HepG2 (cell line): ENCODE data around the gene FAM124B. TPM values are rescaled to one million over a fixed set of nuclear protein-coding genes. Genes with fewer than 3 reads are reported as not detected.

Source experiments
- AGO2 ChIP-seq: fragments of 200-400 bp; formaldehyde crosslinking; optimal IDR thresholded peaks from 2 replicates; pipeline ENCODE3; 2017; ENCODE audit warnings: mild to moderate bottlenecking, low read depth, low read length, moderate library complexity
- FOXP1 ChIP-seq, 2 experiments: fragments of 450-650 bp in 1 of 2; IDR thresholded peaks; 2 replicates each; pipeline ENCODE4 v1.6.1; 2017 to 2018; ENCODE audit warnings: antibody characterized with exemption in 1 of 2
- KLF6 ChIP-seq: IDR thresholded peaks from 2 replicates; pipeline ENCODE4 v1.8.0; 2016; ENCODE audit warnings: missing biosample characterization, missing genetic modification reagents
- MLLT10 ChIP-seq: sonication (generic); formaldehyde crosslinking; IDR thresholded peaks from 2 replicates; pipeline ENCODE4 v1.4.0; 2020; ENCODE audit warnings: missing genetic modification reagents
- NONO ChIP-seq, 2 experiments: fragments of 450-650 bp in 1 of 2; sonication (generic) in 1 of 2; formaldehyde crosslinking in 1 of 2; IDR thresholded peaks in 1 of 2; conservative IDR thresholded peaks in 1 of 2; 2 replicates each; pipeline versions ENCODE4 v1.6.1 to v1.8.0; 2017 to 2022; ENCODE audit warnings: mild to moderate bottlenecking in 1 of 2, missing genetic modification reagents in 1 of 2, moderate library complexity in 1 of 2
- NR2F2 ChIP-seq: IDR thresholded peaks from 2 replicates; pipeline ENCODE4 v1.6.1; 2012; ENCODE audit warnings: low read depth, inconsistent platforms, borderline replicate concordance
- POGZ ChIP-seq: sonication (generic); formaldehyde crosslinking; IDR thresholded peaks from 2 replicates; pipeline ENCODE4 v1.4.0; 2020; ENCODE audit warnings: mild to moderate bottlenecking, missing genetic modification reagents
- SIN3B ChIP-seq: fragments of 150-350 bp; IDR thresholded peaks from 2 replicates; pipeline ENCODE4 v1.6.1; 2014; ENCODE audit warnings: low read length
- SRY ChIP-seq: sonication (generic); formaldehyde crosslinking; IDR thresholded peaks from 2 replicates; pipeline ENCODE4 v1.8.0; 2022; ENCODE audit warnings: mild to moderate bottlenecking, missing genetic modification reagents
- XBP1 ChIP-seq: sonication (generic); formaldehyde crosslinking; IDR thresholded peaks from 2 replicates; pipeline ENCODE4 v1.5.0; 2020; ENCODE audit warnings: missing genetic modification reagents
- ZBTB3 ChIP-seq: sonication (generic); formaldehyde crosslinking; IDR thresholded peaks from 2 replicates; pipeline ENCODE4 v1.4.0; 2020; ENCODE audit warnings: low read depth, mild to moderate bottlenecking, moderate library complexity, missing genetic modification reagents, borderline replicate concordance
- ZFP36 ChIP-seq: fragments of 150-350 bp; IDR thresholded peaks from 2 replicates; pipeline ENCODE4 v1.6.1; 2018; ENCODE audit warnings: borderline replicate concordance, low read length, low read depth; ENCODE audit not compliant: partially characterized antibody
- ZMYM2 ChIP-seq: sonication (generic); formaldehyde crosslinking; IDR thresholded peaks from 2 replicates; pipeline ENCODE4 v1.8.0; 2022; ENCODE audit warnings: mild to moderate bottlenecking, missing genetic modification reagents
- ZNF264 ChIP-seq: sonication (generic); formaldehyde crosslinking; IDR thresholded peaks from 2 replicates; pipeline ENCODE4 v1.4.0; 2020; ENCODE audit warnings: missing genetic modification reagents
- ZNF564 ChIP-seq: sonication (generic); formaldehyde crosslinking; IDR thresholded peaks from 2 replicates; pipeline ENCODE4 v1.8.1; 2023; ENCODE audit warnings: mild to moderate bottlenecking, missing genetic modification reagents
- ZNF710 ChIP-seq: sonication (generic); formaldehyde crosslinking; IDR thresholded peaks from 2 replicates; pipeline ENCODE4 v1.5.0; 2020; ENCODE audit warnings: mild to moderate bottlenecking, missing genetic modification reagents, borderline replicate concordance
- ZNF737 ChIP-seq: sonication (generic); formaldehyde crosslinking; IDR thresholded peaks from 2 replicates; pipeline ENCODE4 v1.5.0; 2020; ENCODE audit warnings: missing genetic modification reagents, mild to moderate bottlenecking, borderline replicate concordance
- ZZZ3 ChIP-seq: sonication (generic); formaldehyde crosslinking; IDR thresholded peaks from 2 replicates; pipeline ENCODE4 v1.4.0; 2020; ENCODE audit warnings: missing genetic modification reagents, mild to moderate bottlenecking, borderline replicate concordance
- polyA plus RNA-seq, 8 experiments: library from polyadenylated mRNA; depleted of rRNA in 3 of 8; stranded (reverse) in 7 of 8; unstranded in 1 of 8; fragments of >200 nt; fragmentation: Illumina TruSeq in 4 of 8; extraction: Trizol in 4 of 8; gene quantifications; 2 replicates each; pipeline versions ENCODE4 v1.2.1 to v1.2.3, GENCODE V29; 2011 to 2016; ENCODE audit warnings: low read depth in 4 of 8, missing spikeins in 1 of 8, mixed read lengths in 1 of 8; ENCODE audit not compliant: insufficient read depth in 1 of 8
- total RNA-seq, 5 experiments: library from RNA; depleted of rRNA; stranded (reverse); fragments of >200 nt; fragmentation: Illumina TruSeq; extraction: Trizol; gene quantifications; 2 replicates each; pipeline ENCODE4 v1.2.3, GENCODE V29; 2016; ENCODE audit warnings: low read depth in 1 of 5
- TF ChIP-seq, protein P1 (sequence below): sonication (generic); formaldehyde crosslinking; IDR thresholded peaks from 2 replicates; pipeline ENCODE4 v1.4.0; 2020; ENCODE audit warnings: mild to moderate bottlenecking, missing genetic modification reagents, borderline replicate concordance
- TF ChIP-seq, protein P2 (sequence below): sonication (generic); formaldehyde crosslinking; IDR thresholded peaks from 2 replicates; pipeline ENCODE4 v1.9.0; 2022; ENCODE audit warnings: missing genetic modification reagents, mild to moderate bottlenecking, borderline replicate concordance
- TF ChIP-seq, protein P3 (sequence below): sonication (generic); formaldehyde crosslinking; IDR thresholded peaks from 2 replicates; pipeline ENCODE4 v1.9.0; 2021; ENCODE audit warnings: missing genetic modification reagents, borderline replicate concordance

The FAM124B gene
- total and polyA plus RNA-seq, 2 of the 13 experiments (the other 11 are each of a cell fraction or from before 2014, with no cell fraction given) = not detected

GRCh38 chr2:224442071-224442967 lies 40.4 kb upstream of the FAM124B start (continued):
- TF ChIP-seq ZNF710 (CRISPR knock-in tag) = no peak
- TF ChIP-seq ZNF737 = no peak
- TF ChIP-seq ZBTB3 (CRISPR knock-in tag) = no peak
- no peak for TF ChIP-seq NR2F2
- no peak for TF ChIP-seq SRY (CRISPR knock-in tag)
- no peak for TF ChIP-seq ZNF264 (CRISPR knock-in tag)
- TF ChIP-seq ZFP36 = peak; percentile 55
- 0 out of 2 replicates have a peak, but pooled peaks have one; percentile 28 for TF ChIP-seq ZZZ3 (CRISPR knock-in tag)
- TF ChIP-seq FOXP1 (IDR thresholded peaks at IDR 0.05) = no peak
- no peak for TF ChIP-seq FOXP1 (CRISPR knock-in tag; IDR thresholded peaks at IDR 0.05)
- TF ChIP-seq ZNF564 (CRISPR knock-in tag) = 0 out of 2 replicates have a peak, but pooled peaks have one; percentile 41
- no peak for TF ChIP-seq ZMYM2
- TF ChIP-seq SIN3B = no peak
- TF ChIP-seq NONO (IDR thresholded peaks at IDR 0.05) = no peak
- TF ChIP-seq NONO (CRISPR knock-in tag; conservative IDR thresholded peaks at IDR 0.05) = no peak
- TF ChIP-seq, protein P1, sequence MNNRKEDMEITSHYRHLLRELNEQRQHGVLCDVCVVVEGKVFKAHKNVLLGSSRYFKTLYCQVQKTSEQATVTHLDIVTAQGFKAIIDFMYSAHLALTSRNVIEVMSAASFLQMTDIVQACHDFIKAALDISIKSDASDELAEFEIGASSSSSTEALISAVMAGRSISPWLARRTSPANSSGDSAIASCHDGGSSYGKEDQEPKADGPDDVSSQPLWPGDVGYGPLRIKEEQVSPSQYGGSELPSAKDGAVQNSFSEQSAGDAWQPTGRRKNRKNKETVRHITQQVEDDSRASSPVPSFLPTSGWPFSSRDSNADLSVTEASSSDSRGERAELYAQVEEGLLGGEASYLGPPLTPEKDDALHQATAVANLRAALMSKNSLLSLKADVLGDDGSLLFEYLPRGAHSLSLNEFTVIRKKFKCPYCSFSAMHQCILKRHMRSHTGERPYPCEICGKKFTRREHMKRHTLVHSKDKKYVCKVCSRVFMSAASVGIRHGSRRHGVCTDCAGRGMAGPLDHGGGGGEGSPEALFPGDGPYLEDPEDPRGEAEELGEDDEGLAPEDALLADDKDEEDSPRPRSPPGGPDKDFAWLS = no peak
- TF ChIP-seq MLLT10 (CRISPR knock-in tag) = no peak
- TF ChIP-seq AGO2 = no peak
- TF ChIP-seq POGZ = 0 out of 2 replicates have a peak, but pooled peaks have one; percentile 5
- no peak for TF ChIP-seq KLF6
- TF ChIP-seq, protein P2, sequence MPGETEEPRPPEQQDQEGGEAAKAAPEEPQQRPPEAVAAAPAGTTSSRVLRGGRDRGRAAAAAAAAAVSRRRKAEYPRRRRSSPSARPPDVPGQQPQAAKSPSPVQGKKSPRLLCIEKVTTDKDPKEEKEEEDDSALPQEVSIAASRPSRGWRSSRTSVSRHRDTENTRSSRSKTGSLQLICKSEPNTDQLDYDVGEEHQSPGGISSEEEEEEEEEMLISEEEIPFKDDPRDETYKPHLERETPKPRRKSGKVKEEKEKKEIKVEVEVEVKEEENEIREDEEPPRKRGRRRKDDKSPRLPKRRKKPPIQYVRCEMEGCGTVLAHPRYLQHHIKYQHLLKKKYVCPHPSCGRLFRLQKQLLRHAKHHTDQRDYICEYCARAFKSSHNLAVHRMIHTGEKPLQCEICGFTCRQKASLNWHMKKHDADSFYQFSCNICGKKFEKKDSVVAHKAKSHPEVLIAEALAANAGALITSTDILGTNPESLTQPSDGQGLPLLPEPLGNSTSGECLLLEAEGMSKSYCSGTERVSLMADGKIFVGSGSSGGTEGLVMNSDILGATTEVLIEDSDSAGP (CRISPR knock-in tag) = peak; percentile 37; the same call in 1 of the 2 replicates
- TF ChIP-seq, protein P3, sequence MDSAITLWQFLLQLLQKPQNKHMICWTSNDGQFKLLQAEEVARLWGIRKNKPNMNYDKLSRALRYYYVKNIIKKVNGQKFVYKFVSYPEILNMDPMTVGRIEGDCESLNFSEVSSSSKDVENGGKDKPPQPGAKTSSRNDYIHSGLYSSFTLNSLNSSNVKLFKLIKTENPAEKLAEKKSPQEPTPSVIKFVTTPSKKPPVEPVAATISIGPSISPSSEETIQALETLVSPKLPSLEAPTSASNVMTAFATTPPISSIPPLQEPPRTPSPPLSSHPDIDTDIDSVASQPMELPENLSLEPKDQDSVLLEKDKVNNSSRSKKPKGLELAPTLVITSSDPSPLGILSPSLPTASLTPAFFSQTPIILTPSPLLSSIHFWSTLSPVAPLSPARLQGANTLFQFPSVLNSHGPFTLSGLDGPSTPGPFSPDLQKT = no peak
- TF ChIP-seq XBP1 (CRISPR knock-in tag) = no peak
